IPS-18a (cell line): ENCODE results near the gene RAPSN.

Experiments used
- H3K27ac ChIP-seq: one replicate; pipeline ENCODE4 v1.5.1; 2013; ENCODE audit warnings: low read length
- H3K27me3 ChIP-seq: one replicate; pipeline ENCODE4 v1.6.1; 2013; ENCODE audit warnings: mild to moderate bottlenecking, low read length; ENCODE audit not compliant: control insufficient read depth, insufficient read depth
- H3K36me3 ChIP-seq: one replicate; pipeline ENCODE4 v1.6.1; 2013; ENCODE audit warnings: low read depth, low read length; ENCODE audit not compliant: control insufficient read depth
- H3K4me1 ChIP-seq: one replicate; pipeline ENCODE4 v1.6.1; 2013; ENCODE audit warnings: low read depth, low read length; ENCODE audit not compliant: control insufficient read depth
- H3K4me3 ChIP-seq: one replicate; pipeline ENCODE4 v1.5.1; 2013; ENCODE audit warnings: low read length
- H3K9ac ChIP-seq: one replicate; pipeline ENCODE4 v1.6.1; 2013; ENCODE audit warnings: mild to moderate bottlenecking, low read length, moderate library complexity
- H3K9me3 ChIP-seq: one replicate; pipeline ENCODE4 v1.6.1; 2013; ENCODE audit warnings: low read depth, low read length; ENCODE audit not compliant: control insufficient read depth

RAPSN gene

GRCh38 chr11:47411884-47412746 lies 36.8 kb downstream of the RAPSN start:
- no peaks in the 10 kb centered on the region for H3K9me3 ChIP-seq
- H3K27me3 ChIP-seq, result no peaks in the 10 kb centered on the region
- H3K4me1 ChIP-seq, result peaks cover 5% of the 10 kb centered on the region
- H3K36me3 ChIP-seq, result peaks cover 7% of the 10 kb centered on the region
- no peak overlapping the region for H3K4me3 ChIP-seq
- H3K9ac ChIP-seq, result no peak overlapping the region
- no peak overlapping the region for H3K27ac ChIP-seq

- H3K4me1 ChIP-seq, result peaks cover 10% of the 10 kb centered on the region
Observed at GRCh38 chr11:47410370-47411264, 38.3 kb downstream of the RAPSN start.

GRCh38 chr11:47409440-47410369 lies 39.2 kb downstream of the RAPSN start:
- Histone ChIP-seq H3K27ac (no peak overlapping the region), H3K36me3 (peaks cover 7% of the 10 kb centered on the region), H3K4me1 (peaks cover 10% of the 10 kb centered on the region), H3K9ac (no peak overlapping the region), H3K4me3 (peak overlapping the region; percentile 83), H3K27me3 (no peaks in the 10 kb centered on the region), H3K9me3 (no peaks in the 10 kb centered on the region)

More at GRCh38 chr11:47410370-47411264, 38.3 kb downstream of the RAPSN start:
- no peak overlapping the region for H3K4me3 ChIP-seq
- H3K9me3 ChIP-seq, result no peaks in the 10 kb centered on the region
- H3K27ac ChIP-seq, result no peak overlapping the region
- no peak overlapping the region for H3K9ac ChIP-seq
- H3K27me3 ChIP-seq, result no peaks in the 10 kb centered on the region
- peaks cover 7% of the 10 kb centered on the region for H3K36me3 ChIP-seq

- H3K9ac ChIP-seq, result peak overlapping the region; percentile 61
- H3K36me3 ChIP-seq, result peaks cover 2% of the 10 kb centered on the region
- no peaks in the 10 kb centered on the region for H3K27me3 ChIP-seq
- peaks cover 10% of the 10 kb centered on the region for H3K4me1 ChIP-seq
- no peak overlapping the region for H3K27ac ChIP-seq
- H3K4me3 ChIP-seq, result peak overlapping the region; percentile 83
- no peaks in the 10 kb centered on the region for H3K9me3 ChIP-seq
Observed at GRCh38 chr11:47408598-47409439, 40.1 kb downstream of the RAPSN start.

- Histone ChIP-seq H3K27ac (peak within 1 kb of the TSS; percentile 11), H3K4me3 (peak within 1 kb of the TSS; percentile 83), H3K36me3 (no peaks in the 10 kb centered on the region), H3K9me3 (no peaks in the 10 kb centered on the region), H3K27me3 (no peaks in the 10 kb centered on the region), H3K4me1 (peaks cover 10% of the 10 kb centered on the region), H3K9ac (peak within 1 kb of the TSS; percentile 61)
Observed at GRCh38 chr11:47407746-47408590, 41.0 kb downstream of the RAPSN start, which contains the start of gene SLC39A13. Gene SLC39A13, plus strand, starts transcription at chr11:47408590. Its CDS starts 1,505 bp downstream, at chr11:47410095.

GRCh38 chr11:47406896-47407745 lies 41.8 kb downstream of the RAPSN start:
- H3K4me1 ChIP-seq, result peaks cover 10% of the 10 kb centered on the region
- H3K27ac ChIP-seq, result peak overlapping the region; percentile 11
- H3K9ac ChIP-seq, result peak overlapping the region; percentile 55
- H3K9me3 ChIP-seq, result no peaks in the 10 kb centered on the region
- no peaks in the 10 kb centered on the region for H3K36me3 ChIP-seq
- no peaks in the 10 kb centered on the region for H3K27me3 ChIP-seq
- peak overlapping the region; percentile 66 for H3K4me3 ChIP-seq

- H3K36me3 ChIP-seq, result no peaks in the 10 kb centered on the region
- H3K27me3 ChIP-seq, result no peaks in the 10 kb centered on the region
- no peak overlapping the region for H3K27ac ChIP-seq
- no peak overlapping the region for H3K4me3 ChIP-seq
- no peak overlapping the region for H3K9ac ChIP-seq
- no peaks in the 10 kb centered on the region for H3K9me3 ChIP-seq
- H3K4me1 ChIP-seq, result peaks cover 23% of the 10 kb centered on the region
Observed at GRCh38 chr11:47403571-47403970, 45.4 kb downstream of the RAPSN start.

GRCh38 chr11:47403135-47403534 lies 45.8 kb downstream of the RAPSN start:
- Histone ChIP-seq H3K27ac (no peak overlapping the region), H3K9ac (no peak overlapping the region), H3K27me3 (no peaks in the 10 kb centered on the region), H3K9me3 (no peaks in the 10 kb centered on the region), H3K4me3 (no peak overlapping the region), H3K36me3 (no peaks in the 10 kb centered on the region), H3K4me1 (peaks cover 23% of the 10 kb centered on the region)

- Histone ChIP-seq H3K9ac (peak overlapping the region; percentile 53), H3K36me3 (no peaks in the 10 kb centered on the region), H3K9me3 (no peaks in the 10 kb centered on the region), H3K4me1 (peaks cover 14% of the 10 kb centered on the region), H3K4me3 (peak overlapping the region; percentile 64), H3K27ac (peak overlapping the region; percentile 92), H3K27me3 (no peaks in the 10 kb centered on the region)
Observed at GRCh38 chr11:47400768-47401279, 48.1 kb downstream of the RAPSN start.
